ENCODE results near the gene BOLL. TPM values are rescaled to one million over a fixed set of nuclear protein-coding genes. Genes with fewer than 3 reads are reported as not detected.

BOLL gene
- polyA plus RNA-seq, 1 experiment: not detected

DNA sequence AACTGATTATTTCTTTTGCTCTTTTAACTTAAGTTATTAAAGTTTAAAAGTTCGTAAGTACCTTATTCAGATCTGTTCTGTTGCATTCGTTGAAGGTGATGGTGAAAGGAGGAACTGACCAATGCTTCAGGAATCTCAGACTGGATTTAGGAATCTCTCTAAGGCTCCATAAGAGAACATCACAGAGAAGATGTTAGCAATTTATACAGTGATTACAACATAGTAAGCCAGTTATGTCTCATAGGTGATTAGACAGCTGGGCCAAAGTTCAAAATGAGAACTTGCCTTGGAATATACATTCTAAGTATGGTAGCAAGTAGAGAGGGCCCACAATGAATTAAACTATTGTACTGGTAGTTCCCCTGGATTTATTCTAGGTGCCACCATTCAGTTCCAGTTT lies 76.8 kb downstream of the BOLL start:
- no peak overlapping the region for H3K4me3 ChIP-seq (ENCODE audit: low read depth, low read length)
- POLR2A ChIA-PET: no interaction called here
- CTCF ChIA-PET: interaction anchor here (1.9 kb wide), 1 partner anchor 74 kb away, joined by 6 read pairs; no protein-coding TSS in a partner anchor

GRCh38 chr2:197707316-197708213 lies 77.6 kb downstream of the BOLL start:
- H3K27me3 ChIP-seq (ENCODE audit: control insufficient read depth, insufficient read depth, low read length): no peaks in the 10 kb centered on the region
- CTCF ChIA-PET: interaction anchor here (0.6 to 1.9 kb wide), 5 partner anchors 71 to 589 kb away, joined by 3 to 6 read pairs (median 4); no protein-coding TSS in a partner anchor
- no peak for DNase-seq (ENCODE audit: low read depth)
- H3K36me3 ChIP-seq (ENCODE audit: control insufficient read depth, insufficient read depth, low read length): no peaks in the 10 kb centered on the region
- peak overlapping the region; percentile 2; the same call in 1 of the 2 replicates for H3K4me3 ChIP-seq (ENCODE audit: low read depth, low read length)
- TF ChIP-seq, protein P1, sequence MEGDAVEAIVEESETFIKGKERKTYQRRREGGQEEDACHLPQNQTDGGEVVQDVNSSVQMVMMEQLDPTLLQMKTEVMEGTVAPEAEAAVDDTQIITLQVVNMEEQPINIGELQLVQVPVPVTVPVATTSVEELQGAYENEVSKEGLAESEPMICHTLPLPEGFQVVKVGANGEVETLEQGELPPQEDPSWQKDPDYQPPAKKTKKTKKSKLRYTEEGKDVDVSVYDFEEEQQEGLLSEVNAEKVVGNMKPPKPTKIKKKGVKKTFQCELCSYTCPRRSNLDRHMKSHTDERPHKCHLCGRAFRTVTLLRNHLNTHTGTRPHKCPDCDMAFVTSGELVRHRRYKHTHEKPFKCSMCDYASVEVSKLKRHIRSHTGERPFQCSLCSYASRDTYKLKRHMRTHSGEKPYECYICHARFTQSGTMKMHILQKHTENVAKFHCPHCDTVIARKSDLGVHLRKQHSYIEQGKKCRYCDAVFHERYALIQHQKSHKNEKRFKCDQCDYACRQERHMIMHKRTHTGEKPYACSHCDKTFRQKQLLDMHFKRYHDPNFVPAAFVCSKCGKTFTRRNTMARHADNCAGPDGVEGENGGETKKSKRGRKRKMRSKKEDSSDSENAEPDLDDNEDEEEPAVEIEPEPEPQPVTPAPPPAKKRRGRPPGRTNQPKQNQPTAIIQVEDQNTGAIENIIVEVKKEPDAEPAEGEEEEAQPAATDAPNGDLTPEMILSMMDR (IDR thresholded peaks at IDR 0.05; ENCODE audit: insufficient read depth, low read depth, low read length): peak; percentile 66
- POLR2A ChIA-PET: no interaction called here

More for the DNA sequence above, 76.8 kb downstream of the BOLL start:
- H3K27me3 ChIP-seq (ENCODE audit: control insufficient read depth, insufficient read depth, low read length): no peaks in the 10 kb centered on the region
- DNase-seq (ENCODE audit: low read depth): no peak
- H3K36me3 ChIP-seq (ENCODE audit: control insufficient read depth, insufficient read depth, low read length): no peaks in the 10 kb centered on the region
- TF ChIP-seq, protein P1 (IDR thresholded peaks at IDR 0.05; ENCODE audit: insufficient read depth, low read depth, low read length): no peak

DNA sequence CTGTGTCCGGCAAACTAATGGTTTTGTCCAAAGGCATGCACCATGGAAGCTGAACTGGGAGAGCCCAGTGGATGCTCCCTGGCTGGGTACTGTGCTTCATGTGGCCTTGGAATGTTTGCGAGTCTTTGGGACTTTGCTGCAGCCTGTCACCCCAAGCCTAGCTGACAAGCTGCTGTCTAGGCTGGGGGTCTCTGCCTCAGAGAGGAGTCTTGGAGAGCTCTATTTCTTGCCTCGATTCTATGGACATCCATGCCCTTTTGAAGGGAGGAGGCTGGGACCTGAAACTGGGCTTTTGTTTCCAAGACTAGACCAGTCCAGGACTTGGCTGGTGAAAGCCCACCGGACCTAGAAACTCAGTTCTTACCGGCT lies 78.3 kb downstream of the BOLL start:
- Histone ChIP-seq H3K4me3 (ENCODE audit: low read depth, low read length) (peak overlapping the region; percentile 80), H3K36me3 (ENCODE audit: control insufficient read depth, insufficient read depth, low read length) (no peaks in the 10 kb centered on the region), H3K27me3 (ENCODE audit: control insufficient read depth, insufficient read depth, low read length) (no peaks in the 10 kb centered on the region)
- no peak for DNase-seq (ENCODE audit: low read depth)
- POLR2A ChIA-PET: no interaction called here
- TF ChIP-seq, protein P1 (IDR thresholded peaks at IDR 0.05; ENCODE audit: insufficient read depth, low read depth, low read length): no peak
- CTCF ChIA-PET: interaction anchor here (0.6 to 1.9 kb wide), 7 partner anchors 66 to 590 kb away, joined by 3 to 6 read pairs (median 4); no protein-coding TSS in a partner anchor

- no peak for DNase-seq (ENCODE audit: low read depth)
- CTCF ChIA-PET: interaction anchor here (0.6 to 1.9 kb wide), 9 partner anchors 67 to 591 kb away, joined by 3 to 6 read pairs (median 3); no protein-coding TSS in a partner anchor
- Histone ChIP-seq H3K27me3 (ENCODE audit: control insufficient read depth, insufficient read depth, low read length) (no peaks in the 10 kb centered on the region), H3K4me3 (ENCODE audit: low read depth, low read length) (peak overlapping the region; percentile 80), H3K36me3 (ENCODE audit: control insufficient read depth, insufficient read depth, low read length) (no peaks in the 10 kb centered on the region)
- TF ChIP-seq, protein P1 (IDR thresholded peaks at IDR 0.05; ENCODE audit: insufficient read depth, low read depth, low read length): no peak
- POLR2A ChIA-PET: no interaction called here
Observed at GRCh38 chr2:197705912-197706838, 78.9 kb downstream of the BOLL start.

Measured in BJ (cell line).